NCI-H526 treated with DMSO at 0.1 percent for 48 hours (cell line): ENCODE measurements around the gene PLA2G4E.

Experiments used
- DNase-seq: peaks from one replicate; lab custom pipeline; 2025; lab: John Stamatoyannopoulos, UW

Gene PLA2G4E

GRCh38 chr15:41955807-41956525 lies 64.9 kb downstream of the PLA2G4E start:
- no peak for DNase-seq

DNA sequence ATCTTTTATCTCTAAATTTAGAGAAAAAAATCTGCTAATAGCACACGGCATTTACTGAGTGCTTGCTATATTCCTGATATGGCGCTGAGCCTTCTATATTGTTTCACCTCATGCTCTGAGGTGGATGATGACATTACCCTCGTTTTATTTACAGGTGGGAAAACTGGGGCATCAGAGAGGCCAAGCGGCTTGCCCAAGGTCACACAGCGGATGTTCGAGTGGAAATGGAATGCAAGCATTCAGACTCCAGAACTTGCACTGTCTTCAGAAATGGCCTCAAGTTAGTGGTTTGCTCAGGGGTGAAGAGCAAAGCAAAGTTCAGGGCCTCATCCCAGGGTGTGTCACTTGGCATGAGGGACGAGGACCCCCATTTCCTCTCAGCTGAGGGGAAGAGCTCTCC lies 65.7 kb downstream of the PLA2G4E start:
- DNase-seq, result no peak

DNA sequence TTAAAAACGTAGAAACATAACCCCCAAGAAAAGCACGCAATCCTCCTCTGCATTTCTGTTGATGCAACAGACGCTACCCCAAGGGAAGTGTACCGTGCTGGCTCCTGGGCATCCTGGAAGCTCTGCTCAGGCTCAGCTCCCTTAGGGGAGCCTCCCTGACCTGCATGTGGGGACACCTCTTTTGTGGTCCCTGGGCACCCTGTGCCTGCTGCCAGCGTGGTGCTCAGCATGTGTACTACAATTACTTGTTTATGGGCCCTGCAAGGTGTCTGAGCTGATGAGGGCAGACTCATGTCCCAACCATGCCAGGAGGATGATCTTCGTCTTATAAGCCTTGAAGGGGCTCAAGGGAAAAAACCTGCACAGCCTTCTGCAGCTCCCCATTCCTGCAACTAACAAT lies 66.8 kb downstream of the PLA2G4E start:
- DNase-seq, result no peak

GRCh38 chr15:41952013-41952563 lies 68.8 kb downstream of the PLA2G4E start:
- DNase-seq, result no peak

GRCh38 chr15:41951571-41951970 lies 69.3 kb downstream of the PLA2G4E start:
- DNase-seq, result no peak

- no peak for DNase-seq
Measured at GRCh38 chr15:41950489-41950888, 70.4 kb downstream of the PLA2G4E start.

- no peak for DNase-seq
Measured at GRCh38 chr15:41950127-41950483, 70.7 kb downstream of the PLA2G4E start.

- DNase-seq, result no peak
Measured at GRCh38 chr15:41949401-41950126, 71.3 kb downstream of the PLA2G4E start.

GRCh38 chr15:41948490-41948889 lies 72.4 kb downstream of the PLA2G4E start:
- DNase-seq, result no peak

- DNase-seq, result no peak
Measured at GRCh38 chr15:41946970-41947369, 73.9 kb downstream of the PLA2G4E start.

GRCh38 chr15:41945731-41946130 lies 75.1 kb downstream of the PLA2G4E start:
- no peak for DNase-seq

- no peak for DNase-seq
Measured at GRCh38 chr15:41945221-41945620, 75.6 kb downstream of the PLA2G4E start.

GRCh38 chr15:41944313-41944940 lies 76.4 kb downstream of the PLA2G4E start:
- no peak for DNase-seq

DNA sequence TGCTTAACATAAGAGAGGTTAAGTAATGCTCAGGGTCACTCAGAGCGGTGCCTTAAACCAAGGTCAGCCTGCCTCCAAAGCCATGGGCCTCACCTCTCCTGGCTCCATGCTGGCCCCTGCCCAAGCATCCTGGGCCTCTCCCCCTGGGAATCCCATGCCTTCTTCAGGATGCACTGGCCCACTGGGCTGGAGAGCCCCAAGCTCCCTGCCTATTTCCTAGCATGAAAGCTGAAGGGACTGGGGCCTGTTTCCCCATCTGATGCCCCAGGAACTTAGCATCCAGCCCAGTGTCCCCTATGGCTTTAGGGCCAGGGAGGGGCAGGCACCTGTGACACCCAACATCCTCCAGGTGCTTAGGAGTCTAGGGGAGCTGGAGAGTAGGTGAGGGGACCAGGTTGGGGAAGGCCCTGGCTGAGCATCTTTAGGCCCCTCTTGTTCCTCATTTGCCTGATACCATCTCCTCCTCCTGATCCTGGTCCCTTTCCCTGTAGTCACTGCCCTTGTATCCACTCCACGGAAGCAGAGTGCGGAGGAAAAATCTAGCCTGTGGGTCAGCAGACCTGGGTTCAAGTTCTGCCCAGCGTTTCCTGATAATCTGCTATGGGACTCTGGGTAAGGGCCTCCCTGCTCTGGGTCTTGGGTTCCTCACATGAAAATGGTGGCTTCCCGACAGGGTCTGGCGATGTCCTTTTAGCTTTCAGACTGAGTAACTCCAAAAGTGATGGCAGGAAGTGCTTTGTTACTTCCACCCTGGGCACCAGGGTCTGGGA lies 77.1 kb downstream of the PLA2G4E start:
- no peak for DNase-seq

- DNase-seq, result no peak
Measured at GRCh38 chr15:41942886-41943285, 78.0 kb downstream of the PLA2G4E start.

DNA sequence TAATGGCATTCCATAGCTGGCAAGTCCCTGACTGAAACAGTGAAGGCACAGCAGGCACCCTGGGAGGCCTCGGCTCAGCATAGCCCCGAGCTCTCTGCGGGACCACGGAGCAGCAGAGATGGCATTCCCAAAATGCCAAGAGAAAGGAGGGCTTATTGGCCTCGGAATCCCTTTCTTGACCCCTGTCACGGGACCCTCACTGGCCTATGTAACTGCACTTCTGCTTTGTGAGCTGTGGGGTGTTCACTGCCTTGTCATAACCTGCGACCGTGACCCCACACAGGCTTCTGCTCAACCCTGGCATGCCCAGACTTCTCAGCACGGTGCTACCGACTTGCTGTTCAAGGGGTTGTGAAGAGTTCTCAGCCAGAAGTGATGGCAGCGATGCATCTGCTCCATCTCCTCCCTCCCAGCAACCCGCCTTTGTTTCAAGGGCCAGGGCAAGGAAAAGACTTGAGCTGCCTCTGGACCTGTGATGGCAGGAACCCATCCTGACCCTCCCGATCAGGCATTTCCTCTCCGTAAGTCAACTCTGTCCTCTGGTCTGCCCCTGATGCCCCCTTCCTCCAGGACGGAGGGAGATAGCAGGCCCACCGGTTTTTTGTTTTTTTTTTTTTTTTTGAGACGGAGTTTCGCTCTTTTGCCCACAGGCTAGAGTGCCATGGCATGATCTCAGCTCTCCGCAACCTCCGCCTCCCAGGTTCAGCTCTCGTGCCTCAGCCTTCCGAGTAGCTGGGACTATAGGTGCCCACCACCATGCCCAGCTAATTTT lies 79.0 kb downstream of the PLA2G4E start:
- DNase-seq, result no peak

DNA sequence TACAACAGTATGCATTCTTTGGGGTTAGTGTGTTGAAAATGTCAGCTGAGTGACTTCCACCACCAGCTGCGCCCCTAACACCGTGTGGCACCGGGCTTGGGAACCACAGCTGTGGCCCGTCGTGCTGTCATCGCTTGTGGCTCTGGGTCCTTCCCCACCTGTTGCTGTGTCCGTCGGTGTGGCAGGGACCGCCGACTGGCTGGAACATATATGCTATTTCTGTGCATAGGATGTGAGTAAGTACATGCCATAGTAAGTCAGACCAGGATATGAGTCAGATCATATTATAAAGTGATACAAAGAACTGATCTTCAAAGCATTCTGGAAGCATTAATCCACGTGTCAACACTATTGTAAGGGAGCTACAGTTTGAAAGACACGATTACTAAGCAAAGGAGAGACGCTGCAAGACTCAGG lies 80.4 kb downstream of the PLA2G4E start:
- DNase-seq, result no peak

DNA sequence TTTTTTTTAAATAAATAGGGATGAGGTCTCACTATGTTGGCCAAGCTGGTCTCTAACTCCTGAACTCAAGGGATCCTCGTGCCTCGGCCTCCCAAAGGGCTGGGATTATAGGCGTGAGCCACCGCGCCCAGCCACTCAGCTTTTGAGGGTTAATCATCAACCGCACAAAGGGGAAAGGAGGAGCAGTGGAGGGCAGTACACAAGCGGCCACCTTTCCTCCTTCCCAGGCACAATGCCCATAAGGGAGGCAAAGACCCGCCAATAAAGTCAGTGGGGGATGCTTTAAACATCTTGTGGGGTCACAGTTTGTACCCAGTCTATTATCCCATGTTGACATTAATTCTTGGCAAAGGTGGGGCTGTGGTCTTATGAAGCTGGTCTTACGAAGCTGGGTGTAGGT lies 80.9 kb downstream of the PLA2G4E start:
- DNase-seq, result no peak

DNA sequence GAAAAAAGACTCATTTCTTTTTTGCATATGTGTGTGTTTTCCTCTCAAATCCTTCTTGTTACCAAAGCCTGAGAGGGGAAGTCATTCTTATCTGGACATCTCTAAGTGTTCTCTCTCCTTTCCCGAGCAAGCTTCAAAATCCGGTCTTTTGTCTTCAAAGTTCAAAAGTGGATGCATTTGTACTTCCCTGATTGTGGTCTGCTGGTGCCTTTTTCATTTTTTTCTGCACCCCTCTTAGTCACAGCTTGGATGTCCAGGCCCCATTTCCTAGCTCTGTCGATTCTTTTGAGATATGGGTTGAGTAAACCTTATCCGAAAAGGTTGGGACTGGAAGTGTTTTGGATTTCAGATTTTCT lies 83.3 kb downstream of the PLA2G4E start:
- no peak for DNase-seq

DNA sequence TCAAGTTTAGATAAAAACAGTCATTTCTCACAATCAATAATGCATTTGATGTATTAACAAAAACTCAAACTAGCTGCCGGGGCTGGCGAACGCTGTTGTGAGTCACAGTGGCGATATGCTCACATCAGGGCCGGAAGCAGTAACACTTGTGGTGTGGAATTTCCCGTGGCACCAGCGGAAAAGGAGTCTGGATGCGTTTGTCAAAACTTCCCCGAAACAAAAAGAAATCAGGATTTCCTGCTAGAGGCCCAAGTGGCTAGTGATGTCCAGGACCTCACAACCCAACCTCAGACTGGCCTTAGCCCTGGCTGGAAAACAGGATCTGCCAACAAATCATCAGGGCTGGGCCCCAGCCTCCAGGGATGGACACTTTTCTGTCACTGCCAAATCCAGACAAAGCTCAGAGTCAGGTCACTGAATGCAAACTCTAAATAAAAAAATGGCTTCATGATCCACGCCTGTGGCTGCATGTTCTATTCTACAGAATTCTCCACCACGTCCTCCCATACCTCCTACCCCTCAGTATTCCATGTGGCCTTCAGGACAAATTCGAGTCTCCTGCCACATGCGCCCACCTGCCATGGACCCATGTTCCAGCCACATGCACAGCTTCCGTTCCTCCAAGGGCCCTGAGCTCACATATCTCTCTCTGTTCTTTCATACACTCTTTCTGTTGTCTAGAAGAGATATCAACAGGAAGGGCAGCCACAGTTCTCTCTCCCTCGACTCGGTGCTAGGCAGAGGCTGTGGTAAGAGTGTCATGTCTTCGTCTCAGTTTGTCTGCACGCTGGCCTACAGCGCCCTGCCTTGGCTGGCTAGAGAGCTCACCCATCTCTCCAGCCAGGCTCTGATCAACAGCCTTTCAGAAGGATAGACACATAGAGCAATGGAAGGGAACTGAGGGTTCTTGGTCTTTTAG lies 83.9 kb downstream of the PLA2G4E start:
- DNase-seq, result no peak
